Amniotic stem cell (primary cell): ENCODE results near the gene LYST.
"Not testable (repeated sequence)": the region's sequence is repeated elsewhere in the genome, so short reads cannot be mapped to it uniquely, and the experiment has no call there.

Source experiments
- DNase-seq: peaks from one replicate; lab custom pipeline; 2025; lab: John Stamatoyannopoulos, UW

The LYST gene

GRCh38 chr1:235757587-235758096 is 109.1 kb downstream of the LYST start:
- no peak for DNase-seq

- not testable (repeated sequence) for DNase-seq
These were observed 112.5 kb downstream of the LYST start for GRCh38 chr1:235754186-235754585.

- no peak for DNase-seq
These were observed 116.9 kb downstream of the LYST start for GRCh38 chr1:235749755-235750300.

- DNase-seq, result no peak
These were observed 118.0 kb downstream of the LYST start for GRCh38 chr1:235748747-235749146.

GRCh38 chr1:235746245-235746644 is 120.5 kb downstream of the LYST start:
- DNase-seq, result no peak

GRCh38 chr1:235745503-235746136 is 121.1 kb downstream of the LYST start:
- no peak for DNase-seq

GRCh38 chr1:235742914-235743599 is 123.6 kb downstream of the LYST start:
- DNase-seq, result no peak

GRCh38 chr1:235741294-235741693 is 125.4 kb downstream of the LYST start:
- peak; percentile 64 for DNase-seq

GRCh38 chr1:235739631-235740030 is 127.1 kb downstream of the LYST start:
- DNase-seq, result no peak

GRCh38 chr1:235739124-235739523 is 127.6 kb downstream of the LYST start:
- no peak for DNase-seq

- DNase-seq, result no peak
These were observed 129.0 kb downstream of the LYST start for GRCh38 chr1:235737751-235738150.

GRCh38 chr1:235736263-235736662 is 130.4 kb downstream of the LYST start:
- DNase-seq, result no peak

GRCh38 chr1:235735621-235736020 is 131.1 kb downstream of the LYST start:
- DNase-seq, result no peak

- DNase-seq, result no peak
These were observed 132.4 kb downstream of the LYST start for GRCh38 chr1:235734335-235734734.

GRCh38 chr1:235730007-235730406 is 136.7 kb downstream of the LYST start:
- DNase-seq, result no peak

GRCh38 chr1:235726557-235726956 is 140.1 kb downstream of the LYST start:
- no peak for DNase-seq

GRCh38 chr1:235725434-235725833 is 141.3 kb downstream of the LYST start:
- no peak for DNase-seq

GRCh38 chr1:235724730-235725129 is 142.0 kb downstream of the LYST start:
- no peak for DNase-seq

- DNase-seq, result no peak
These were observed 143.8 kb downstream of the LYST start for GRCh38 chr1:235722858-235723257.

- DNase-seq, result no peak
These were observed 144.7 kb downstream of the LYST start for GRCh38 chr1:235721982-235722381.

- DNase-seq, result no peak
These were observed 146.2 kb downstream of the LYST start for GRCh38 chr1:235720544-235720943.

GRCh38 chr1:235714205-235714897 is 152.4 kb downstream of the LYST start:
- DNase-seq, result no peak

GRCh38 chr1:235712812-235713211 is 153.9 kb downstream of the LYST start:
- DNase-seq, result no peak
